Medulla oblongata (tissue), 1 donor: Measurements from ENCODE around the gene TGM6.

Experiments
- DNase-seq: peaks from one replicate; pipeline ENCODE4 v3.0.0-alpha.2; 2015; ENCODE audit errors: extremely low spot score

The TGM6 gene

DNA sequence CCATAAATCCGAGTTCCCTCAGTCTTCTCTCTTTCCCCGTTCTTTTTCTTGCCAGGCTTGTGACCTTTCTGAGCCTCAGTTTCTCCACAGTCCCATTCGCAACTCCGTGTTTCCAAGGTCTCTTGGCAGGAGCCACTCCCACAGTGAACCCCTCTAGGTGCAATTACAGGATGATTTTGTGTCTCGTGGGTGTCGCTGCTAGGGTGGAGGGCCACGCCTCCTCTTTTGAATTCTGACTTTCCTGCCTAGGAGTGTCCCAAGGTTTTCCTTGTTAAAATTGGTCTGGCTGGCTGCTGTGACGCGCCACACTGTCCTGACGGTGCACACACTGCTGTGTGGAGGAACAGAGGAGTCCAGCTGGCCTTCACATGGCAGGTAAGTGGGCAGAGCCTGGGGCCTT is at the start of gene TGM6:
Gene TGM6 (plus strand): TSS at position 301 of the 400 bp plus-strand sequence. CDS start 68 bp downstream, at position 369.
- no peak for DNase-seq

DNA sequence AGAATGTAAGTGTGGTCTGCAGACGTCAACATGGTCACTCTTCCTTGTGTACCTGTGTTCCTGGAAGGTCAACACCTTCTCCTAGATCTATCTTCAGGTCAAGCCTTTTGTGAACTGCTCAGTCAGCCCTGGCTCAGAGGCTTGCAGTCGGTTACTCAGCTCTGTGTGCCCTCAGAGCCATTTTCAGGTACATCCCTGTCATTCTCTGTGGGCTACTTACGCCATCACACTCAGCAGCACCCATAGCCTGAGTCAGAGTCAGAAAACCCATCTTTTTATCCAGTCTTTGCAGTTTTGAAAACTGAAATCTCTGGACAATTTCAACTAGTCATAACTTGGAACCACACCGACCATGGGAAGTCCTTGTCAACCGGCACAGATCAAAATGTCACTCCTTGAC is 49.6 kb upstream of the TGM6 start:
- DNase-seq, result no peak

DNA sequence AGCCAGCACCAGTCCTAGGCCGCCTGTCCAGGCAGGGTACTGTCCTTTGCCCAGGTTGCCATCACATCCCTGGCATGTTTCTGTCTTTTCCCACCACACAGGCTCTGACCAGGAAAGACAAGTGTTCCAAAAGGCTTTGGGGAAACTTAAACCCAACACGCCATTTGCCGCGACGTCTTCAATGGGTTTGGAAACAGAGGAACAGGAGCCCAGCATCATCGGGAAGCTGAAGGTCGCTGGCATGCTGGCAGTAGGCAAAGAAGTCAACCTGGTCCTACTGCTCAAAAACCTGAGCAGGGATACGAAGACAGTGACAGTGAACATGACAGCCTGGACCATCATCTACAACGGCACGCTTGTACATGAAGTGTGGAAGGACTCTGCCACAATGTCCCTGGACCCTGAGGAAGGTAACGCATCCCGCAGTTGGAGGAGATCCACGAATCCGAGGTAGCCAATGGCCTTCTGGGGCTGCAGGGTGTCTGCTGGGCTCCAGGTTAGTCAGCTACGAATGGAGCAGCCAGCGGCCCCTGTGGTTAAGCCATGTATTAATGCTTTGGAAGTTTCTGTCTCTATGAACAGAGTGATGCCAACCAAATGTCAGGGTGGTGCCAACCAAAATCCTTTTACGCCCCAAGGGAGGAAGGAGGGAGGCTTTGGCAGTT is 48.7 kb upstream of the TGM6 start:
- DNase-seq, result no peak

DNA sequence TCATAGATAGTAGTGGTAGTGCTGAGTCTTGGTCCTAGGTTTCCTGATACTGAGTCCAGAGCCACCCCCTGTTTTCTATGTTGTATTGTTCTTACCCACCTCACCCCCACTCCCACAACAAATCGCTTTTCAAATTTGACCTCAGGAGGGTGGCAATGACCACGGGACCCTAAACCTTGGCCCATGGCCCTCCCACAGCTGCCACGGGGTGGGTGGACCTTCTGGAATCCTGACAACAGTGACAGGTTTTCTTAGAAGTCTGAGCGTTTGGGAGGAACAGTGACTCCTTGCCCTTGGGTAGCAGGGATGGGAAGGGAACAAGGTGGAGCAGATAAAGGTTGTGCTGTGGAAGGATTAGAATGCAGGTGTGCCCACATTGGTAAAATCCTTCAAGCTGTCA is 48.0 kb upstream of the TGM6 start:
- DNase-seq, result no peak

DNA sequence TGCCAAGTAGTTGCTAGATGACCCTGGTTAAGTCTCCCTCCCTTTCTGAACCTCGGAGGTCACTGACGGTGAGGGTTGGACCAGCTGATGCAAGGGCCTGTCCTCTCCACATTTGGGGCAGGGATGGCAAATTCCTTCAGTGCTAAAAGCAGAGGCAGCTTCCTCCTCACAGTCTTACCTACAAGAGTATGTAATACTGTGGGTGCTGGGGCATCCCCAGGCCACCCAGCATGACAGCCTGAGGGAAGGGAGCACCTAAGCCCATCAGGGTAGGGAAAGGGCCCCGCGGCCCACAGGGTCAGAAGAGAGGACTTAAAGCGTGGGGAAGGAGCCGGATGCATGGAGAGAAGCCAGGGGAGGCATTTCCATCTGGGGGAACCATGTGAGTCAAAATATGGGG is 46.9 kb upstream of the TGM6 start:
- DNase-seq, result no peak

DNA sequence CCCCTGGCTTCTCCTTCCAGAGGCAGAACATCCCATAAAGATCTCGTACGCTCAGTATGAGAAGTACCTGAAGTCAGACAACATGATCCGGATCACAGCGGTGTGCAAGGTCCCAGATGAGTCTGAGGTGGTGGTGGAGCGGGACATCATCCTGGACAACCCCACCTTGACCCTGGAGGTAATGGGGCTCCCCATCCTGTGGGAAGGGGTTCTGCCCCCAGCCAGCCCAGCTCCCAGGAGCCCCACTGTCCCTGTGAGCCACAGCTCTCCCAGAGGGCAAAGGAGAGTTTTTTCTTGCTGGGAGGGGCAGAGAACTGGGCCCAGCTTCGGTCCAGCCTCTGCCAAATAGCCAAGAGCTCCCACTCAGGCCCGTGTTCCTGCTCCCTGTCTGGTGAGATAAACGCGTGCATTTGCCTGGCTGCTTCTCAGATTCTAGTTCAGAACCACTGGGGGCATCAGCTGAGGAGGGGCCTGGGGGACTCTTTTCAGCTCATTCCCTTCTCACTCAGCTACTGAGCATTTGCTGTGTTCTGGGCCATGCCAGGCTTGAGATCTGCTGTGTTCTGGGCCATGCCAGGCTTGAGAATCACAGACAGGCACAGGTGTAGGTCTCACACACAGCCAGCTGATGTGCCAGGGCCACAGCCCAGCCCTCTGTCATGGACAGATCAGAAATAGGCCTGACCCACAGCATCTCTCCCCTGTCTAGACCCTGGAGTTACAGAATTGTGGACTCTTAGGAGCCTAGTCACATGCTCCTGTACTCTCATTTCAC is 45.4 kb upstream of the TGM6 start:
- DNase-seq, result no peak

DNA sequence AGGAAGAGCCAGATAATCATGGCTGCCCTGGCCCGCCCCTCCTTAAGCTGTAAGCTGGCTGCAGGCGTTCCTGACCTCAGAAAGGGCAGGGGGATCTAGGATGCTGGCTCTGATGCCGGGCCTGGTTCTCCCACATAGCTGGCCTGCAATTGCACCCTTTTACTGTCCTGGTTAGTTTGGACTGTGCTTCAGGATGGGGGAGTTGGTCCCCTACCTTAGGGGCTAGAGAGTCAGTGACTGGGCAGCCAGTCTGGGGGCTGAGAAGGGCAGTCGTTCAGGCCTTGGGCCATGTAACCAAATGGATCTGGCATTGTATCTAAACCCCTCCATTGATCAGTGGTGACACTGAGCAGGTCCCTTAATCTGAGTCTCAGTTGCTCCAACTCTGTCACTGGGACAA is 44.2 kb upstream of the TGM6 start:
- no peak for DNase-seq

DNA sequence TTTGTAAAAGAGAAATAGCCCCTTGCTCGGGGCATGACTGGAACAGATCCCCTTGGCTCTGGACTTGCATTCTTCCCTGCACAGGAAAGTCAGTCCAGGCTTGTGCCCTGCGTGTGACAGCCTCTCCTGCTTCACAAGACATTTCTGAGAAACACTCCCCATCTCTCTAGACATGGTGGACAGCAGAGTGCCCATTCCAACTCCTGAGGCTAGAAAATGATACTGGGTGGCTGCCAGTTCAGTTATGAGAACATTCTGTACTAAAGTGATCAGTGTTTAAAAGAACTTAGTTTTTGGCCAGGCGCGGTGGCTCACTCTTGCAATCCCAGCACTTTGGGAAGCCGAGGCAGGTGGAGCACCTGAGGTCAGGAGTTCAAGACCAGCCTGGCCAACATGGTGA is 43.6 kb upstream of the TGM6 start:
- DNase-seq, result no peak

DNA sequence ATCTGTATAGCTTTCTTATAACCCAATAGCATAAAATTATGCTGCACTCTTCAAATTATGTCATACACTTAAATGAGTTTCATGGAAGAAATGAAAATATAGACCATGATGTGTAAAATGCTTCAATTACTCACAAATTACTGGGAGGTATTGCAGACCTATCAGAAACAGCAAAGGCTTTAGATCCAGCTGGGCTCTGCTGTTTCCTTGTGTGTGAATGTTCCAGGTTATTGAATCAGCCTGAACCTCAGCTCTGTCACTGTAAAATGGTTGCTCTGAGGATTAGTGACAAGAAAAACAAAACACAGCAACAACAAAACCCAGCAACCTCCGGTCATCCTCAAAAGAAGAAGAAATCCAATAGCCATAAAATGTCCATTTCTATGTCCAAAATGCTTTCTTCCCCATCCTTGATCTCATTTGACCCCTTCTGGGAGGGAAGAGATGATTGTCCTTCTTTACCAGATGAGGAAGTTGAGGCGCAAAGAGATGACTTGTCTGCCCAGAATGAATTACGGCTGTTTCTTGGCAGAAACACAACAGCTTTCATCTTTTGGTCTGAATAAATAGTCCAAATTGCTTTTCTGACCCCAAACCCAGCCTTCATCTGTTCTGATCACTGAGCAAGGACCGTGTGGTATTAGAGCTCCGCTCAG is 42.2 kb upstream of the TGM6 start:
- no peak for DNase-seq

DNA sequence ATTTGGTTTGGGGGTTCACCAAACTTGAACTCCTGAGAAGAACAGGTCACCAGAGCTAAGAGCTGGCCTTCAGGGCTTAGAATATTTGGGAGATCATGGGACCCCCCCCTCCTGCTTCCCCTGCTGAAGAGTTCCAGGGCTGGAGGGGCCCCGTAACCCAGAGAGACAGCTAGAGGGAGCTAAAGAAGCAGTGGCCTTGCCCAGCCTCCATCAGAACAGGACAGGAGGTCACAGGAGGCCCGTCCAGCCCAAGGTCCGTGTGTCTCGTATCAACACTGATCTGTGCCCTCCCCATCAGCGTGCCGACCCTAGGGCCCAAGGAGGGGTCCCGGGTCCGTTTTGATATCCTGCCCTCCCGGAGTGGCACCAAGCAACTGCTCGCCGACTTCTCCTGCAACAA is 40.6 kb upstream of the TGM6 start:
- DNase-seq, result no peak

DNA sequence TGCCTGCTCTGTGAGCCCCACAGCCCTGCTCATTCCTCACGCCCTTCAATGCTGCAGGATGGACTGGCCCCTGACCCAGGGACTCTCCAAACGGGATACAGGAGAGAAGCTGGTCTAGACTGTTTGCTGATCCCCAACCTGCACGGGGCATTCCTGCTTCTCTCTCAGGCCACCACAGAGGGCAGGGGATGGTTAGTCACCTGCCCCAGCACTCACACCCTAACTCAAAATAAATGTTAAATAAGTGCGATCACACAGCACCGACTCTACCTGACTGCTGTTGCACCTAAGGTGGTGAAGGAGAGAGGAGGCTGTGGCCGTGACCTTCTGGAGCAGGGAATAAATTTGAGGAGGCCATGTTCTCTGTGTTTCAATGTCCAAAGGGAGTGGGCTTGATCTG is 39.9 kb upstream of the TGM6 start:
- no peak for DNase-seq

DNA sequence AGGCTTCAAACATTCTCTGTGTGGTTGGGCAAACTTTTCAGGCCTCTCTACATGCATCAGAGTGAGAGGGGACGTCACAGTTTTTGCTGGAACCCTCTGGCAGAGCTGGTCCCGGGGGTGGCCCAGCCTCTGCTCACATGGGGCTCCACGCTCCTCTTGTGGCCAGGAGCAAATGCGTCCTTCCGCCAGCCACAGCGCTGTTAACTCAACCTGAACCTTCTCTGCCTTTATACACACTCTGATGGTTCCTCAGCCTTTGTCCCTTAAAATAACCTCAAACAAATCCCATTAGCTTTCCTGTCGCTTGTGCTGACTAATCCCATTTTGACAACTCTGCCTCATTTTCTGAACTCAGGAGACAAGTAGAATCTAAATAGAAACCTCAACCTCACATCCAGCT is 39.4 kb upstream of the TGM6 start:
- no peak for DNase-seq

DNA sequence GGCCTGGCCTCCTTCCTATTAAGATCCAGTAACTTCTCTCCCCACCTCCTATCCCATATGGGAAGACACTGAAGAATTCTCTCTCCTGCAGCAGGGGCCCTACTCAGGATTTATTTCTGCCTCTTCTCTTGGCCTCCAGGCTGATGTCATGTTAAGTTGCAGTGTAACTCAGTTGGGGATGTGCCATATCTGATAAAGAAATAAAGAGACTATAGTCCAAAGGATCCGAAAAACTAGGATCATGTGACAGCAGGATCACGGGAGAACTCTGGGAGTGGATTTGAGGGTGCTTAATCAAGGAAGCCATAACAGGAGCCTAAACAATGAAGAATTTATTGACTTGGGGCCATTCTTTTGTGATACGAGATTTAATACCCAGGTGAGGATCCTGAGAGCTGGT is 38.5 kb upstream of the TGM6 start:
- no peak for DNase-seq

DNA sequence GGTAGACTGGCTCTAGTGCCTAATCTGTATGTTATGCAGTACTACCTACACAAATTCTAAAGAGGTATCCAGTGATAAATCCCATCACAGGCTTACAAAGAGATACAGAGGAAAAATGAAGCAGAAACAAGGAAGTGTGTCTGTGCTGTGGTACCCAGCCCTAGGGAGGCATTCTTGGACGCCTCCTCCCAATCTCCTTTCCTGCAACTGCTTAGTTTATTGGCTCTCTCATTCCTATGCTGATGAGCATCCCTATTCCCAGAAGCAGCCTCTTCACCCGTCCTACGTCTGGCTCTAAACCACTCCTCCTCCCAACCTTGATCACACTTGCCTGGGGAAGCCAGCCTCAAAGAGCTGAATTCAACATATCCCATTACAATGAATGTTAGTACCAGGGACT is 34.5 kb upstream of the TGM6 start:
- DNase-seq, result no peak

DNA sequence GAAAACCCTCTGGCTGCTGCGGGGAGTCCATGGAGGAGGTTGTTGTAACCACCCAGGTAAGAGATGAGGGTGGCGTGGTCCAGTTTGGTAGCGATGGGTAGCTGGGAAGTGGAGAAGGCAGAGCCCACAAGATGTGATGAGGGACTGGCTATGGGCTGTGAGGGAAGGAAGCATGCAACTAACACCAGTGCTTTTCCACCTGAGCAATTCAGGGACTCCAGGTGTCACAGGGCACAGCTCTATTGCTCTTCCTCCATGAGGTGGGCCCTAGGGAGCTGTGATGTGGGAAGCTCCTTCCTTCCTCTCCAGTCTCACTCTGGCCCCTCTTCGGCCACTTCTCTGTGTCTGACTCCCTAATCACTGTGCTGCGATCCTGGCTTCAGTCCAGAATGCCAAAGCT is 32.4 kb upstream of the TGM6 start:
- no peak for DNase-seq

DNA sequence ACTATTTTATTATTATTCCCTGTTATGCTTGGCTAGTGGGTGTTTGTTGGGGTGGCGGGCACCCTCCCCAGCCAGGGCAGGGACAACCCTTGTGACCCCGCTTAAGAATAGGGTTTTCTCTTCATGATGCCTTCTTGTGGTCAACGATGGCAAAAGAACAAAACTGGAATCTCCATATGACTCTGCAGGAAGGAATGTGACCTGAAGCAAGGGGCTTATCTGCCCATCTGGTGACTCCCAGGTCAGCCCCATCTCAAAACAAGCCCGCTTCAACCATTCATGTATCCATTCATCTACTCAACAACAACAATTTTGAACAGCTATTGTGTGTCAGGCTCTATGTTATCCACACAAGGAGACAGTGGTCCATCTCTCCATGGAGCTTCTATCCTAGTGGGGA is 30.9 kb upstream of the TGM6 start:
- no peak for DNase-seq

DNA sequence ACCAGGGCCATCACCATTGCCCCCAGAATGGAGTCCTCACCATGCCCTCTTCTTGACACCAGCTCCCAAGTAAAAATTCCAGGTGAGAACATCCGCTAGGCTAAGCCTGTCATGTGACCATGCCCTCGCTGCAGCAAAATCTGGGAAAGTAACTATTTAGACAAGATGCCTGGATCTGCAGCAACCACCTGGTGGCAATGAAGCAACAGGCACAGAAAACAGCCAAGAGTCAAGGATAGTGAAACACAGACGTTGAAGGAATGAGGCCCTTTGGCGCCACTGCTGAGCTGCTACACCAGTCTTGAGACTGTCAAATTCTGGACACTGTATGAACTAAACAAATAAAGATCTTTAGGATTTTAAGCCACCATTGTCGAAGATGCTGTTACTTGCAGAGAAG is 30.1 kb upstream of the TGM6 start:
- DNase-seq, result no peak

DNA sequence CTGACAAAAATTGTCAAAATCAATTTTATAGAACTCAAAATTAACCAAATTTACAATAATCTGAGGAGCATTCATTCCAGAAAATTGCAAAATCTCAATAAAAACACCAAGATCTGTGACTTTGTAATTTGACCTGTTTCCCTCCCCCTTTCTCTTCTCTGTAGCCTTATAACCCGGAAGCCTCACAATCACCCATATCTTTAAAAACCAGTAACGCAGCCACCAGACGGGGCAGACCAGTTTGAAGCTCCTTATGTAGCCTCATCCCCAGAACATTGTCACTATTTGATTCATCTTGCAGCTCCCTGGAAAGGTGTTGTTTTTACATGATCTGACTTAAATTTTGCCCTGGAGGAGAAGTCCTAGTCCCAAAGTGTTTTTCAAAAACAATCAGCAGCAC is 27.5 kb upstream of the TGM6 start:
- no peak for DNase-seq

DNA sequence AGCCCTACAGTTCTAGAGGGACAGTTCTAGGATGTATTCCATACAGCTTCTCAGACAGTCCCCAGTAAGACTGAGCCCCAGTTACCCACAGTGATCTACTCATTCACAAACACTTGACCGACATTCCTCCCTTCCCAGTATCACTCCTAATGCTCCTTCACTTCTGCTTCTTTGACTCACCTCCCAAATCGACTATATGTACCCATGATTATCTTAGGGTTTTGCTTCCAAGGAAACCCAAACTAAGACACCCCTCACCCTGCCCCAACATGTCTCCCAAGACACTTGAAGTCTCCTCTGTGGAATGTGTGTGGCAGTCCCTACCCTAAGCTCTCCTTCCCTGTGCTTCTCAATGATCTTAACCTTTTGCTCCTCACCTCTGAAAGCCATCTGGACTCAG is 23.6 kb upstream of the TGM6 start:
- DNase-seq, result no peak

DNA sequence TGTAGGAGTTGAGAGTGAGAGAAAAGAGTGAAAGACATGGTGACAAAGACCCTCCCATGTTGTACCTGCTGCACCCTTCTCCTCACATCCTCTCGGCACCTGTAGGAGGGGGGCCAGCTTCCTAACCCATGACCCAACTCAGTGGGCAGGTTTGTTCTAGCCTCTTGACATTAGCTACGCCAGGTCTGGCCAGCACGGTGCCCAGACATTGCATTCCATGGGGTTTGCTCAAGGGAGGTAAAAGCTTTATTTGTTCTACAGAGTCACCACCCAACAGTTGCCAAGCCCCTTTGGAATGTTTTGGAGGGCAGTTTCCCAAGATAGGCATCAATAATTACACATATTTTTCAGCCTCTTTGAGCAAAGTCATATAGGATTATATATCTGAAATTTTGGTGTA is 22.7 kb upstream of the TGM6 start:
- no peak for DNase-seq

DNA sequence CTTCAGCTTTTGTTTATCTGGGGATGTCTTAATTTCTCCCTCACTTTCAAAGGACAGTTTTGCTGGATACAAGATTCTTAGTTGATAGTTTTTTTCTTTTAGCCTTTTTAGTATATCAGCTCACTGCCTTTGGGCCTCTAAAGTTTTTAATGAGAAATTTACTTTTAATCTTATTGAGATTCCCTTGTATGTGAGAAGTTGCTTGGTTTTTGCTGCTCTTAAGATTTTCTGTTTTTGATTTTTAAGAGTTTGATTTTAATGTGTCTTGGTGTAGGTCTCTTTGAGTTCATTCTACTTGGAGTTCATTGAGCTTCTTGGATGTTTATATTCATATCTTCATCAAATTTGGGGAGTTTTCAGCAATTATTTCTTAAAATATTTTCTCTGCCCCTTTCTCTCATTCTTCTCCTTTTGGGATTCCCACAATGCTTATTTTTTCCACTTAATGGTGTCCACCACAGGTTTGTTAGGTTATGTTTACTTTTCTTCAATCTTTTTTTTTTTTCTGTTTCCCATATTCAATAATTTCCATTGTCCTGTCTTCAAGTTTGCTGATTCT is 19.6 kb upstream of the TGM6 start:
- no peak for DNase-seq

DNA sequence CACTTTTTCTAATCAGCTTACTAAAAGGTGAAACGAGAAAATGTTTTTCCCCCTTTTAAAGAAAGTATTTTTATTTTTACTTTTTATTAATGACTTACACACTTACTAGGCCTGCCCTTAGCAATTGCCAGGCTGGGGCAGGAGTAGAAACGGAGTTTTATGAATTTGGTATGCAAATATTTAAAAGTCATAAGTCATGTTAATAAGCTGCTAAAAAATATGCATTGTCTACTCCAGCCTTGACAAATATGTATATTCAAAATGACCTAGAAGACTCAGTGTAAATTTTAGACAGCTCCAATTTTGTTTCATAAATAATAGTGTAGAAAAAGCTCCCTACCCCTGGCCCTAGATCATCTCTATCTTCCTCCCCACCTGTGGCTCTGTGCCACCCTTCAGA is 17.5 kb upstream of the TGM6 start:
- DNase-seq, result no peak

DNA sequence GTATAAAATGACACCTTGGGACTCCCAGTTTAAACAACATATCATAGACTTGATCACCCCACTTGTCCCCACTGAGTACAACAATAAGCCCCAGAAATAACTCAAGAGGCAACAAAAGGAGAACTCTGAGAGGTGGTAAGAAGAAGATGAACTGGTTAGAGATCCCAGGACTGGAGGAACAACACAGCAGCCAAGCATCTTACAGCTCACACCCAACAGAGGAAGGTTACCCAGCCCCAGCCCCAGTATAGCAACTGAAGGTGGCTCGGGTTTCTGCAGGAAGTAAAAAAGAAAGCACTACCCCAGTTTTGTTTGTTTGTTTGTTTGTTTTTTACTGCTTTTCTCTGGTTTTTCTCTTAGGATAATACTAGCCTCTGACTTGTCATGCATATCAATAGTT is 17.1 kb upstream of the TGM6 start:
- no peak for DNase-seq
